Stimulated activated CD8-positive, alpha-beta memory T cell treated with anti-CD3 and anti-CD28 coated beads, Interleukin-15, amount 100 ng/mL, for 48 hours (primary cell): Measurements from ENCODE around the gene GPR32.
A peak's percentile ranks its signal among the peaks of the same experiment; 100 is the strongest.
"Not testable (repeated sequence)": the region's sequence is repeated elsewhere in the genome, so short reads cannot be mapped to it uniquely, and the experiment has no call there.

Experiments
- DNase-seq, 2 donors: peaks; one replicate each; pipeline ENCODE4 v3.0.0-alpha.2; 2020; ENCODE audit warnings: low read depth in 2 of 2

GPR32 gene, protein sequence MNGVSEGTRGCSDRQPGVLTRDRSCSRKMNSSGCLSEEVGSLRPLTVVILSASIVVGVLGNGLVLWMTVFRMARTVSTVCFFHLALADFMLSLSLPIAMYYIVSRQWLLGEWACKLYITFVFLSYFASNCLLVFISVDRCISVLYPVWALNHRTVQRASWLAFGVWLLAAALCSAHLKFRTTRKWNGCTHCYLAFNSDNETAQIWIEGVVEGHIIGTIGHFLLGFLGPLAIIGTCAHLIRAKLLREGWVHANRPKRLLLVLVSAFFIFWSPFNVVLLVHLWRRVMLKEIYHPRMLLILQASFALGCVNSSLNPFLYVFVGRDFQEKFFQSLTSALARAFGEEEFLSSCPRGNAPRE

GRCh38 chr19:50770164-50770563 is at the start of gene GPR32:
TSS of gene GPR32 (plus strand) at chr19:50770464. CDS start at chr19:50770601, 137 bp downstream.
- DNase-seq = not testable (repeated sequence)

DNA sequence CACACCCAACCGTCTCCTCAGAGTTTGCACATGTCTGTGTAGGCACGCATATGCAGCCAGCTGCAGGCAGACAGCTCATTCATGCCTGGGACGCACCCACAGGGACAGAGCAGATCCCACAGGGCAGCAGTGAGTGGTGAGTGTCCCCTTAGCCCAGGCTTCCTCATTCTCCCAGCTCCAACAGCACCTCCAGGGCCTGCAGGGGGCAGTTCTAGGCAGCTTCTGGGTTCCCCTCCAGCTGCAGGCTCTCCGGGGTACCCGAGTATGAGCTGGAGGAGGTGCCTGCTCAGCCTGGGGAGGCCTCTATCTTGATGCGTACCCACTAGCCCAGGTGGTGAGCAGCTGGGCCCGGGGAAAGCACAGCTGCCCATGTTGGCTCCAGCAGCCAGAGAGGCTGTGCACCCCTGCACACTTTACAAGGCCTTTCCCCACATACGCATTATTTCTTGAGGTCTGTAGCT is 49.3 kb upstream of the GPR32 start:
- DNase-seq = no peak

DNA sequence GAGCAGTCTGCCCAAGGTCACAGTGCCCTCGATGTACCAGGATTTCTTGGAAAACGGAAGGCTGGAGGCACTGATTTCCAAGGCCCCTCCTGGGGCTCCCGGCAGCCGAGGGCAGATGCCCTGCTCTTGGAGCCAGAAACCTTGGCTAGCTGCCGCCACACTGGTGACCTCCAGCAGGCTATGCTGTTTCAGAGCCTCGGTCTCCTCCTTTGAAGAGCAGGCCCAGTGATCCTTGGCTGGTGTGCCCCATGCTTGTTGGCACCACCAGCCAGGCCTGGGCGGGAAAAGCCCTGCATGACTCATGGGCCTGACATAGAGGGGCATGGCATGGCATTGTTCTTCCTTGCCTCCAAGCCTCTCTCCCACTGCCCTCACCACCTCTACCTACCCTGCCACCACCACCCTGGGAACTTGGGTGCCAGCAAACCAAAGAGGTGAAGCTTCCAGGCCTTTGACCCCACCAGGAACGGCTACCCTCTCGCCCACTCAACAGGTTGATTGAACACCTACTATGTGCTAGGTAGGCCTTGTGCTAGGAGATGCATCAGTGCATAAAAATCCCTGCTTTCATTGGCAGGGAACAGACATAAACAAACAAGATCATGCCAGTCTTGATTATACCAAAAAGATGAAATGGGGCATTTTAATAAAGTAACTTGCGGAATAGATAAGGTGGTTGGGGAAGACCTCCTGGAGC is 48.7 kb upstream of the GPR32 start:
- no peak for DNase-seq

GRCh38 chr19:50722201-50723013 is 47.9 kb upstream of the GPR32 start:
- DNase-seq = no peak

GRCh38 chr19:50723069-50723468 is 47.2 kb upstream of the GPR32 start, which contains the start of gene CLEC11A:
TSS of gene CLEC11A (plus strand) at chr19:50723364. CDS start at chr19:50723526, 162 bp downstream.
- no peak for DNase-seq

DNA sequence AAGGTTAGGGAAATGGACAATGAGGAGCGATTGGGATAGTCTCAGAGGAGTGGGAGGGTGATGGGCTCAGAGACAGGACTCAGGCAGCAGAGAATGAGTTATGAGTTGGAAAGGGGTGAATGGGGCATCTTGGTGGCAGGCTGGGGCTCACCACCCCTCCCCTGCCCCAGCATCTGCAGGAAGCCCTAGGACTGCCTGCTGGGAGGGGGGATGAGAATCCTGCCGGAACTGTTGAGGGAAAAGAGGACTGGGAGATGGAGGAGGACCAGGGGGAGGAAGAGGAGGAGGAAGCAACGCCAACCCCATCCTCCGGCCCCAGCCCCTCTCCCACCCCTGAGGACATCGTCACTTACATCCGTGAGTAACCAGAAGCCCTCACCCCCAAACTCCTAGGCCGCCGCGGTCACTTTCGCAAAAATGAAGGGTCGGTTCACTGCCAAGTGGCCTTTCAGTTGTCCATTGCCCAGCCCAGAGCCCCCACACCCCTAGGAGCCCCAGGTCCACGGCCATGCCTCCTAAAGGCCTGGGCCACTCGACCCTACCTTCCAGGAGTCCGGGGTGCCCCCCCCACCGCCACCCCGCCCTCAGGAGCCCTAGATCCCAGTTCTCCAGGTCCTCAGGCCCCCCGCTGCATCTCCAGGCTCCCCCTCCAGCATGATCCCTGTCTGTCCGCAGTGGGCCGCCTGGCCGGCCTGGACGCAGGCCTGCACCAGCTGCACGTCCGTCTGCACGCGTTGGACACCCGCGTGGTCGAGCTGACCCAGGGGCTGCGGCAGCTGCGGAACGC is 46.3 kb upstream of the GPR32 start:
- no peak for DNase-seq

DNA sequence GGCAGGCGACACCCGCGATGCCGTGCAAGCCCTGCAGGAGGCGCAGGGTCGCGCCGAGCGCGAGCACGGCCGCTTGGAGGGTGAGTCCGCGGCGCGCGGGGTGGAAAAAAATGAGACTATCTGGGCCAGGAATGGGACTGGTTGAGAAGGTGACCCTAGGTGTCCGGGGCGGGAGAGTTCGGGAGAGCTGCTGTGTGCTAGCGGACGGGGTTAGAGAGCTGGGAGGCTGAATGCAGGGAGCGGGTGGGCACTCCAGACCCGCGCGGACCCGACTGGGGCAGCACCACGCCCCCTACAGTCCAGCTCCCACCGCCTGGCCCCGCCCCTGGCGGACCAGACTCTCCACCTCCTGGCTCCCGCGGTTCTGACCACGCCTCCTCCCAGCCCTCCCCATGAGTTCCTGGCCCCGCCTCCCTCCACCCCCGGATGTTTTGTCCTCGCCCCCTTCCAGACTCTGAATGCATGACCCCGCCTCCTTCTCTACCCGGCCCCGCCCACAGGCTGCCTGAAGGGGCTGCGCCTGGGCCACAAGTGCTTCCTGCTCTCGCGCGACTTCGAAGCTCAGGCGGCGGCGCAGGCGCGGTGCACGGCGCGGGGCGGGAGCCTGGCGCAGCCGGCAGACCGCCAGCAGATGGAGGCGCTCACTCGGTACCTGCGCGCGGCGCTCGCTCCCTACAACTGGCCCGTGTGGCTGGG is 45.6 kb upstream of the GPR32 start:
- DNase-seq = peak; percentile 96

DNA sequence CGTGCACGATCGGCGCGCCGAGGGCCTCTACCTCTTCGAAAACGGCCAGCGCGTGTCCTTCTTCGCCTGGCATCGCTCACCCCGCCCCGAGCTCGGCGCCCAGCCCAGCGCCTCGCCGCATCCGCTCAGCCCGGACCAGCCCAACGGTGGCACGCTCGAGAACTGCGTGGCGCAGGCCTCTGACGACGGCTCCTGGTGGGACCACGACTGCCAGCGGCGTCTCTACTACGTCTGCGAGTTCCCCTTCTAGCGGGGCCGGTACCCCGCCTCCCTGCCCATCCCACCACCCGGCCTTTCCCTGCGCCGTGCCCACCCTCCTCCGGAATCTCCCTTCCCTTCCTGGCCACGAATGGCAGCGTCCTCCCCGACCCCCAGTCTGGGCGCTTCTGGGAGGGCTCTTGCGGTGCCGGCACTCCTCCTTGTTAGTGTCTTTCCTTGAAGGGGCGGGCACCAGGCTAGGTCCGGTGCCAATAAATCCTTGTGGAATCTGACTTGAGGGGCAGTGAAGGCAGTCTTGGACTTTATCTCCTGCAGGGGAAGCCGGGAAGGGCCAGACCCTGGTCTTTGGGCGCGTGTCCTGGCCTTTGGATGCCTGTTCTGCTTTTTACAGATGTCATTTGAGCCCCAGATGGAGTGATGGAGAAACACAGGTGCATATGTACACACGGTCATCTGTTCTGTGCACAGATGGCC is 44.9 kb upstream of the GPR32 start:
- no peak for DNase-seq

DNA sequence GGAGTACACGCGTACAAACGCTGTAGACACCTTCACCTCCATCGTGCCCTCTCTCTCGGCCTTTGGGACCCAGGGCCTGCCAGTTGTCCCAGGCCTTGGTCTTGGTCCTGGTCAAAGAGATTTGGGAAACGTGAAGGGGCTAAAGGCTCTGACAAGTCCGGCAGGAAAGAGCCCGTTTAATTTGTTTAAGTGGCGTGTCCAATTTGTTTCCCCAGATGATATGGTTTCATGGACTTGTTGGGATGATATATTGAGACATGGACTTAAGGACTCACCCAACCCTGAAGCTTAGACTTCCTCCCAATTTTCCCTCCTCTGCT is 44.4 kb upstream of the GPR32 start:
- no peak for DNase-seq

- peak; percentile 86 to 88 for DNase-seq
Observed at GRCh38 chr19:50728084-50728737, 42.1 kb upstream of the GPR32 start.

DNA sequence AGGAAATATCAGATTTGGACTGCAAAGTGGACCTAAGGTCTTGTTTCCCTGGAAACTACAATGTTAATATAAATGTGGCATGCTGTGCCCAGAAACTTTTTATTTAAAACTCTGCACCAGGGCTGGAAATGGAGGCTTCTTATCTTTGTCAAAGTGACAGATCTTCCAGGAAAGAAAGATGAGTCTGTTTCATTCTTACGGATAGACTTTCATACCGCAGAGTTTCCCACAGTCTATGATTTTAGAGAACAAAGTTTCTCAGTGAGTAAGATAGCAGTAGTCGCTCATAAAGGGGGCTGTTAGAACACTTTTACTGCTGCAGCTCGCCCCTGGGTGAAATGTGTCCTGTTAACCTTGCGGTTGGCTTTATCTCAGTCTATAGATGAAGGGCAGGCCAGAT is 40.4 kb upstream of the GPR32 start:
- no peak for DNase-seq

DNA sequence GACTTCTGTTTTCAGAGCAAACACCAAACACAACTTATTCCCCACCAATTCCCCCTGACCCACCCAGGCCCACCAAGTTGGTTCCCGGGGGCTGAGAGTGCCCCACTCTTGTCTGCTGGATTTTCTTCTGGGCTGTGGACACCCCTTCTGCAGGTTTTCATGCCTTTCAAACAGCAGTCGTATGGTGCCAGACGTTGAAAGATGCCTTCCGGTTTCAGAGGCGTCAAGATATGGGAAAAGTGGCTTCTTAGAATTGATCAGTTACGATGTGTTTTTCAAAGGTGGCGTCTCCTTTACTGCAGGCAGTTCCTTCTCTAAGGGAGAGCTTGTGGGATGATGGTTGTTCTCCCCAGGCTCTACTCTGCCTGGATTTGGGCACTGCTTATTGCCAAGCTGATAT is 34.4 kb upstream of the GPR32 start:
- DNase-seq = no peak

DNA sequence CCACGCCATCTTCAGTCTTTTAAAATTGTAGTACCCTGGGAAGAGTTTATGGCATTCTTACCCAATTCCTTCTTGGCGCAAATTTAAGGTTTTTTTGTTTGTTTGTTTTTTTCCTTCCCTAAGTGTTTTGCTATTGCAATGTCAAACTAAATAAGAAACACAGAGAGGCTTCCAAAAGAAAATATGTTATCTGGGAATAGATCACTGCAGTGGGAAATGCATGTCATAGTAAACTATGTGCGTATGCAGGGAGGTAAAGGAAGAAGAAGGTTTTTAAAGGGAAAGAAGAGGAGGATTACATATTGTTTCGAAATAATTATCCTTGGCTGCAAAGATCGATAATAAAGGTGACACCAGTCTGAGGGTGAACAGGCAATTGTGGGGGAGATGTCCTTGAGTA is 33.9 kb upstream of the GPR32 start:
- DNase-seq = no peak

DNA sequence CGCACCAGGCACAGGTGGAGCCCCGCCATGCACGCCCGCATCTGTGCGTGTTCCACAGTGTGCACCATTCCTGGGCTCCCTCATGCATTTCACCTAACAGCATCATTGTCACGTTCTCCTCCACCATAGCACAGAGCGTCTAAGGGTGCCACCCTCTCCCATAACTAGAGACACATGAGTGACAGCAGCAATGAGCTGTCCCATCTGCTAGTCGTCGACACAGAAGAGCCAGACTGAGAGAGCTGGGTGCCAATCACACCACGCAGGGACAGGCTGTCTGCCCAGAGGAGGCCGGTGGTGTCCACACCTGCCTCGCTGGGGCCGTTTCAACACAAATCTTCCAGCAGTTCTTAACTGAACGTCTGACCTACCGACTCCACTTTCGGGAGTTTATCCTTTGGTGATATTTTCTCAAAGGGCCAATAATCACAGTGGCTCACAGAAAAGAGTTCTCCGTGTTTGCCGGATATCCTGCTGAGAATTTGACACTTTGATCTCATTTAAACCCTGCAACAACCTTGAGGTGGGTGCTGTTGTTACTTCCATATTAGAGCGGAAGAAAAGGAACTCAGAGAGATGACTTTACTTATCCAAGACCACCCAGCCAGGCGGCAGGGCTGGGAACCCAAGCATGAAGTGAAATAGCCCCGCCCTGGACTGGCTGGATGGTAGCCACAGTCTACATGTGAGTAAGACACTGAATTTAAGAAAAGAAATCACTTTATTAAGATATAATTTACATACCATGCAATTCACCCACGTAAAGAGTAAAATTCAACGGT is 30.9 kb upstream of the GPR32 start:
- no peak for DNase-seq

GRCh38 chr19:50739914-50740426 is 30.3 kb upstream of the GPR32 start:
- no peak for DNase-seq

GRCh38 chr19:50741179-50741933 is 28.9 kb upstream of the GPR32 start:
- DNase-seq = no peak

GRCh38 chr19:50743537-50743936 is 26.7 kb upstream of the GPR32 start:
- DNase-seq = no peak

DNA sequence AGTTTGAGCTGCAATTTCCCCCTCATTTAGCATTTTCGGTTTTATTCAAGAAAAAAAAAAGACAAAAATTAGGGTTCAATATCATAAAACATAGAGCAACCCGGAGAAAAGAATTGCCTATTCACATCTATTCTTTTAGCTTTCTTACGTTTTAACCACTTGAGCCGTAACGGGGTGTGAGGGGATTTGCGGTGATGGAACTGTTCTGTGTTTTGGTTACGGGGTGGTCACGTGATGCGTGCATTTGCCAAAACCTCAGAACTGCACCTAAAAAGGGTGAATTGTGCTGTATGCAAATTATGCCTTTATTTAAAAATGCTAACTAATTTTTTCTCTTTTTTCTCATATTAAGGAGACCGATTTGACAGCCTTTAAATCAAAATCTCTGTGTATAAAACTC is 25.0 kb upstream of the GPR32 start:
- no peak for DNase-seq
